ENCODE results near the gene ERN1.
A peak's percentile ranks its signal among the peaks of the same experiment; 100 is the strongest.

The ERN1 gene

DNA sequence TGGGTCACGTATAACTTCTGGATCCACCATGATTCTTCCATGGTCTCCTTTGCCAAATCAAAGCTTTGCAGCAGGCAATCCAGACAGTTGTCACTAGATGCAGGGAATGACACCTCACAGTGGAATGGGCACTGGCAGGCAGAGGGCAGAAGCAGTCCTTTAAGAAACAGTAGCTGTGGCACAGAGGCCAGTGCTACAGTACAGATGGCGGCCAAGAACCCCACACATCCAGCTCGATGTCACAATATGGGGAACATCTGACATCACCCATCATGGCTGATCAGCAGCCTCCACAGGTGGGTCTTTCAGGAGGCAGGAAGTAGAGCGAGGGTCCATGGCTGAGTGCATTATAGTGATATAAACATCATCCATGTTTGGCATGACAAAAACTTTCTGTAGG, 18.8 kb upstream of the ERN1 start:
- DNase-seq: no peak
- no peak for TF ChIP-seq EZH2 (optimal IDR thresholded peaks at IDR 0.05; ENCODE audit: low read depth, low read length)
- no peak for TF ChIP-seq EZH2phosphoT487 (IDR thresholded peaks at IDR 0.05; ENCODE audit: low read length)
- TF ChIP-seq, protein P1, sequence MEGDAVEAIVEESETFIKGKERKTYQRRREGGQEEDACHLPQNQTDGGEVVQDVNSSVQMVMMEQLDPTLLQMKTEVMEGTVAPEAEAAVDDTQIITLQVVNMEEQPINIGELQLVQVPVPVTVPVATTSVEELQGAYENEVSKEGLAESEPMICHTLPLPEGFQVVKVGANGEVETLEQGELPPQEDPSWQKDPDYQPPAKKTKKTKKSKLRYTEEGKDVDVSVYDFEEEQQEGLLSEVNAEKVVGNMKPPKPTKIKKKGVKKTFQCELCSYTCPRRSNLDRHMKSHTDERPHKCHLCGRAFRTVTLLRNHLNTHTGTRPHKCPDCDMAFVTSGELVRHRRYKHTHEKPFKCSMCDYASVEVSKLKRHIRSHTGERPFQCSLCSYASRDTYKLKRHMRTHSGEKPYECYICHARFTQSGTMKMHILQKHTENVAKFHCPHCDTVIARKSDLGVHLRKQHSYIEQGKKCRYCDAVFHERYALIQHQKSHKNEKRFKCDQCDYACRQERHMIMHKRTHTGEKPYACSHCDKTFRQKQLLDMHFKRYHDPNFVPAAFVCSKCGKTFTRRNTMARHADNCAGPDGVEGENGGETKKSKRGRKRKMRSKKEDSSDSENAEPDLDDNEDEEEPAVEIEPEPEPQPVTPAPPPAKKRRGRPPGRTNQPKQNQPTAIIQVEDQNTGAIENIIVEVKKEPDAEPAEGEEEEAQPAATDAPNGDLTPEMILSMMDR (IDR thresholded peaks at IDR 0.05; ENCODE audit: low read length): no peak

DNA sequence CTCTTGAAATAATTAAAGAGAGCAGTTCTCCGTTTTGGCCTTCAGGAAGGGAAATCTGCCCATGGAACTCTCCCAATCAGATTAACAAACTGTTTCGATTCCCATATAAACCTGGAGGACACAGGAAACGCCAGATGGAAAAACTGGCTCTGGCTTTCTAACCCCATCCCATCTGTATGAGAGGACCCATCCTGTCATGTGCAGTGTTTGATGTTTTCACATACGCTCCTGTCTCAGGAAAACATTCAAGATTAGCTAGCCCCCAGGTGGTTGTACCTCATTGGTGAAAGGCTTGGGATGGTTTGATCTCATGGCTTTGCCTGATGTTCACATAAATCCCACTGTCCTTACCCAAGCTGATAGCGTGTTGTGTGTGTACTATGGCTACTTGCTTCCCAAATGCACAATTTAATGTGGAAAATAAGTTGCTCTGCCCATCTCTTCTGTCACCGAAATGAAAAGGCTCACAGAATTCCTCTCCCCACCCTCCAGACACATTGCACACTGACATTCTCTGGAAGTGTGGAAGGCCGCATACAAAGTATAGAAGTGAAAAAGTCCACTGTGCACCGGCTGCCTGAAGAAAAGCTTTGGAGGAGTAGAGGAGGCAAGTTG, 18.2 kb upstream of the ERN1 start:
- Histone ChIP-seq H3K4me1 (ENCODE audit: low read length) (peaks cover 29% of the 10 kb centered on the region), H2AFZ (ENCODE audit: low read length) (no peak overlapping the region), H3K9me3 (replicated peaks; ENCODE audit: insufficient read depth, low read length) (no peaks in the 10 kb centered on the region), H3K4me2 (ENCODE audit: low read depth, low read length) (no peak overlapping the region), H3K27ac (ENCODE audit: low read length) (peak overlapping the region; percentile 24; the same call in 1 of the 2 replicates), H3K79me2 (ENCODE audit: low read length) (peaks cover 12% of the 10 kb centered on the region), H3K9ac (ENCODE audit: low read length) (no peak overlapping the region), H3K36me3 (replicated peaks; ENCODE audit: insufficient read depth, low read length) (no peaks in the 10 kb centered on the region; the same call in 1 of the 2 replicates), H4K20me1 (ENCODE audit: insufficient read depth, low read length) (no peaks in the 10 kb centered on the region), H3K9me2 (replicated peaks; ENCODE audit: insufficient read depth, low read length) (no peaks in the 10 kb centered on the region), H3F3A (ENCODE audit: insufficient read depth, low read length) (peaks cover 51% of the 10 kb centered on the region), H3K4me3 (ENCODE audit: low read length) (no peak overlapping the region), H3K27me3 (replicated peaks; ENCODE audit: insufficient read depth, low read length) (no peaks in the 10 kb centered on the region)
- no peak for DNase-seq
- no peak for TF ChIP-seq EZH2 (optimal IDR thresholded peaks at IDR 0.05; ENCODE audit: low read depth, low read length)
- TF ChIP-seq, protein P1 (IDR thresholded peaks at IDR 0.05; ENCODE audit: low read length): no peak
- TF ChIP-seq EZH2phosphoT487 (IDR thresholded peaks at IDR 0.05; ENCODE audit: low read length): no peak

More for the DNA sequence above, 18.8 kb upstream of the ERN1 start:
- Histone ChIP-seq H4K20me1 (ENCODE audit: insufficient read depth, low read length) (no peaks in the 10 kb centered on the region), H3K9ac (ENCODE audit: low read length) (no peak overlapping the region), H3K27me3 (replicated peaks; ENCODE audit: insufficient read depth, low read length) (no peaks in the 10 kb centered on the region), H3K27ac (ENCODE audit: low read length) (peak overlapping the region; percentile 24; the same call in 1 of the 2 replicates), H3K4me1 (ENCODE audit: low read length) (peaks cover 29% of the 10 kb centered on the region), H3K4me2 (ENCODE audit: low read depth, low read length) (no peak overlapping the region), H3K79me2 (ENCODE audit: low read length) (peaks cover 12% of the 10 kb centered on the region), H2AFZ (ENCODE audit: low read length) (no peak overlapping the region), H3F3A (ENCODE audit: insufficient read depth, low read length) (peaks cover 51% of the 10 kb centered on the region), H3K9me3 (replicated peaks; ENCODE audit: insufficient read depth, low read length) (no peaks in the 10 kb centered on the region), H3K4me3 (ENCODE audit: low read length) (no peak overlapping the region), H3K9me2 (replicated peaks; ENCODE audit: insufficient read depth, low read length) (no peaks in the 10 kb centered on the region), H3K36me3 (replicated peaks; ENCODE audit: insufficient read depth, low read length) (no peaks in the 10 kb centered on the region; the same call in 1 of the 2 replicates)

DNA sequence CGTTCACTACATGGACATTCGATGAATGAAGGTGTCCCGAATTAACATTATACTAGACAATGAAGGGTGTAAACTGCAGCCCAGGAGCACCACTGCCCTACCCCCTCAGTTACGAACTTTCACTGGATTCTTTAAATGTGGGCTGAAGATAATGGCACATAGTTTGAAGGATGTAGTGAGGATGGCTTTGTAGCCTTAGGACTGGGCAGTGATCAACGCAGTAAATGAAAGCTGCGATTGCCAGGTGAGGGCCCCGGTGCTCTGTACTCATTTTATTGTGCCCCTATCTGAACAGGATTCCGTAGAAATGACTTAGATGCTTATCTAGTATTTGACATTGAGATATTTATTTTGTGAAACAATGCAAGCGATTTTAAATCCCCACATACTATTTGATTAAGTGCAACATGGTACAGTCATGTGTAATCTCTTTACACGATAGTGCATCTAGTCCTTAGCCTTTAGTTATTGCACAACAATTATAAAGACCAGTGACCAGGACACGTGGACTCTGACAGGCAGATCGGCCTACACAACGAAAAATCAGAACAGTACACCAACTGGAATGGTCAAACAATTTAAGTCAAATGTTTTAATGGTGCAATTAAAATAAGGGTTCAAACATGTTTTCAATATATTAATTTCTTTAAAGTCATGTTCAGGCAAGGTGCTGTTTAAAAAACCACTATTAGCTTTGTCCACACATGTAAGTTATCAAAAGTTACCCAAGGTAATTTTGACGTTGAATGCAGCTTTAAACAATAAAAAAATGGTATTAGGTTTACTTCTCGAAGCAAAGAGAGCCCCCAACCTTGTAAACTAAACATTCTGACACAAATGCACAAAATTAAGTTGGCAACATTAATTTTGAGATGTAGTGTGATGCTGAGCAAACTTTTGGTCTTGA, 17.4 kb upstream of the ERN1 start:
- H3K9ac ChIP-seq (ENCODE audit: low read length): peak overlapping the region; percentile 92; the same call in 1 of the 2 replicates
- H3K36me3 ChIP-seq (replicated peaks; ENCODE audit: insufficient read depth, low read length): no peaks in the 10 kb centered on the region; the same call in 1 of the 2 replicates
- H3F3A ChIP-seq (ENCODE audit: insufficient read depth, low read length): peaks cover 51% of the 10 kb centered on the region
- peak overlapping the region; percentile 89 for H3K4me2 ChIP-seq (ENCODE audit: low read depth, low read length)
- no peaks in the 10 kb centered on the region for H4K20me1 ChIP-seq (ENCODE audit: insufficient read depth, low read length)
- peak overlapping the region; percentile 76; the same call in 1 of the 2 replicates for H3K27ac ChIP-seq (ENCODE audit: low read length)
- peak overlapping the region; percentile 76 for H3K4me3 ChIP-seq (ENCODE audit: low read length)
- TF ChIP-seq, protein P1 (IDR thresholded peaks at IDR 0.05; ENCODE audit: low read length): no peak
- no peak for TF ChIP-seq EZH2 (optimal IDR thresholded peaks at IDR 0.05; ENCODE audit: low read depth, low read length)
- TF ChIP-seq EZH2phosphoT487 (IDR thresholded peaks at IDR 0.05; ENCODE audit: low read length): no peak
- H3K9me2 ChIP-seq (replicated peaks; ENCODE audit: insufficient read depth, low read length): no peaks in the 10 kb centered on the region
- peaks cover 24% of the 10 kb centered on the region for H3K4me1 ChIP-seq (ENCODE audit: low read length)
- H3K9me3 ChIP-seq (replicated peaks; ENCODE audit: insufficient read depth, low read length): no peaks in the 10 kb centered on the region
- no peaks in the 10 kb centered on the region for H3K27me3 ChIP-seq (replicated peaks; ENCODE audit: insufficient read depth, low read length)
- H2AFZ ChIP-seq (ENCODE audit: low read length): no peak overlapping the region
- H3K79me2 ChIP-seq (ENCODE audit: low read length): peaks cover 12% of the 10 kb centered on the region
- peak; percentile 31 for DNase-seq
